MCF 10A (cell line): ENCODE results near the gene DDX1. TPM values are rescaled to one million over a fixed set of nuclear protein-coding genes. Genes with fewer than 3 reads are reported as not detected.

ENCODE experiments used
- BruUV-seq: library from RNA; stranded (reverse); fragments of 400-500 nt; replicated peaks from 2 replicates; lab custom pipeline; 2021; lab: Mats Ljungman, UMichigan
- CTCF ChIA-PET: fragments of 300-600 bp; sonication (Branson Sonifier 250); formaldehyde crosslinking; extraction: SDS; loops from one replicate; lab custom pipeline; 2021; ENCODE audit warnings: antibody characterized with exemption, inconsistent platforms; lab: Yijun Ruan, JAX
- POLR2A ChIA-PET: fragments of 300-600, 350-650 bp; sonication (Branson Sonifier 250); formaldehyde crosslinking; extraction: SDS; loops from one replicate; lab custom pipeline; 2020; ENCODE audit warnings: antibody characterized with exemption, inconsistent platforms; lab: Yijun Ruan, JAX
- DNase-seq: peaks from one replicate; pipeline ENCODE4 v3.0.0-alpha.2; 2018; ENCODE audit not compliant: unreplicated experiment
- H3K27ac Mint-ChIP-seq: one replicate; pipeline ENCODE4 v1.8.0; 2022; ENCODE audit warnings: mild to moderate bottlenecking, low read depth, mixed read lengths; ENCODE audit not compliant: unreplicated experiment
- H3K27me3 Mint-ChIP-seq: one replicate; pipeline ENCODE4 v1.8.0; 2022; ENCODE audit warnings: mixed read lengths; ENCODE audit not compliant: insufficient read depth, unreplicated experiment
- H3K36me3 Mint-ChIP-seq: one replicate; pipeline ENCODE4 v1.8.0; 2022; ENCODE audit warnings: mild to moderate bottlenecking, moderate library complexity, mixed read lengths; ENCODE audit not compliant: insufficient read depth, unreplicated experiment
- H3K4me1 Mint-ChIP-seq: one replicate; pipeline ENCODE4 v1.8.0; 2022; ENCODE audit warnings: mixed read lengths; ENCODE audit not compliant: insufficient read depth, unreplicated experiment
- H3K4me3 Mint-ChIP-seq: one replicate; pipeline ENCODE4 v1.8.0; 2022; ENCODE audit warnings: mild to moderate bottlenecking, moderate library complexity, mixed read lengths; ENCODE audit not compliant: unreplicated experiment
- H3K9me3 Mint-ChIP-seq: one replicate; pipeline ENCODE4 v1.8.0; 2022; ENCODE audit warnings: mixed read lengths; ENCODE audit not compliant: unreplicated experiment
- intact Hi-C: fragments of 100-400 bp; cut with micrococcal nuclease; formaldehyde crosslinking; loops from 2 replicates; pipeline ENCODE4 v1.14.1; 2022
- total RNA-seq: library from RNA; stranded (reverse); gene quantifications from 2 replicates; pipeline ENCODE4 v1.2.3, GENCODE V29; 2022
- TF ChIP-seq, protein P1 (sequence below): fragments of 200-600 bp; IDR thresholded peaks from one replicate; pipeline ENCODE4 v1.8.0; 2022; ENCODE audit warnings: antibody characterized with exemption, mild to moderate bottlenecking; ENCODE audit not compliant: unreplicated experiment

Gene DDX1
- total RNA-seq, 1 experiment from 2014 or later = 119 TPM

- intact Hi-C loops = loop anchor here (10.0 kb wide), 1 partner anchor 657 kb away; no protein-coding TSS in a partner anchor
- Mint-ChIP-seq H3K27ac (no peak overlapping the region), H3K4me3 (no peak overlapping the region), H3K27me3 (no peaks in the 10 kb centered on the region), H3K9me3 (no peaks in the 10 kb centered on the region), H3K4me1 (no peaks in the 10 kb centered on the region), H3K36me3 (peaks cover 5% of the 10 kb centered on the region)
- no TSS peak for BruUV-seq
- ChIA-PET CTCF (interaction anchor here (1.0 to 2.5 kb wide), 2 partner anchors 17 to 21 kb away, joined by 3 to 10 read pairs; no protein-coding TSS in a partner anchor), POLR2A (no interaction called here)
- no peak for DNase-seq
- TF ChIP-seq, protein P1, sequence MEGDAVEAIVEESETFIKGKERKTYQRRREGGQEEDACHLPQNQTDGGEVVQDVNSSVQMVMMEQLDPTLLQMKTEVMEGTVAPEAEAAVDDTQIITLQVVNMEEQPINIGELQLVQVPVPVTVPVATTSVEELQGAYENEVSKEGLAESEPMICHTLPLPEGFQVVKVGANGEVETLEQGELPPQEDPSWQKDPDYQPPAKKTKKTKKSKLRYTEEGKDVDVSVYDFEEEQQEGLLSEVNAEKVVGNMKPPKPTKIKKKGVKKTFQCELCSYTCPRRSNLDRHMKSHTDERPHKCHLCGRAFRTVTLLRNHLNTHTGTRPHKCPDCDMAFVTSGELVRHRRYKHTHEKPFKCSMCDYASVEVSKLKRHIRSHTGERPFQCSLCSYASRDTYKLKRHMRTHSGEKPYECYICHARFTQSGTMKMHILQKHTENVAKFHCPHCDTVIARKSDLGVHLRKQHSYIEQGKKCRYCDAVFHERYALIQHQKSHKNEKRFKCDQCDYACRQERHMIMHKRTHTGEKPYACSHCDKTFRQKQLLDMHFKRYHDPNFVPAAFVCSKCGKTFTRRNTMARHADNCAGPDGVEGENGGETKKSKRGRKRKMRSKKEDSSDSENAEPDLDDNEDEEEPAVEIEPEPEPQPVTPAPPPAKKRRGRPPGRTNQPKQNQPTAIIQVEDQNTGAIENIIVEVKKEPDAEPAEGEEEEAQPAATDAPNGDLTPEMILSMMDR = no peak
These were observed 19.9 kb upstream of the DDX1 start for GRCh38 chr2:15571729-15572128.

DNA sequence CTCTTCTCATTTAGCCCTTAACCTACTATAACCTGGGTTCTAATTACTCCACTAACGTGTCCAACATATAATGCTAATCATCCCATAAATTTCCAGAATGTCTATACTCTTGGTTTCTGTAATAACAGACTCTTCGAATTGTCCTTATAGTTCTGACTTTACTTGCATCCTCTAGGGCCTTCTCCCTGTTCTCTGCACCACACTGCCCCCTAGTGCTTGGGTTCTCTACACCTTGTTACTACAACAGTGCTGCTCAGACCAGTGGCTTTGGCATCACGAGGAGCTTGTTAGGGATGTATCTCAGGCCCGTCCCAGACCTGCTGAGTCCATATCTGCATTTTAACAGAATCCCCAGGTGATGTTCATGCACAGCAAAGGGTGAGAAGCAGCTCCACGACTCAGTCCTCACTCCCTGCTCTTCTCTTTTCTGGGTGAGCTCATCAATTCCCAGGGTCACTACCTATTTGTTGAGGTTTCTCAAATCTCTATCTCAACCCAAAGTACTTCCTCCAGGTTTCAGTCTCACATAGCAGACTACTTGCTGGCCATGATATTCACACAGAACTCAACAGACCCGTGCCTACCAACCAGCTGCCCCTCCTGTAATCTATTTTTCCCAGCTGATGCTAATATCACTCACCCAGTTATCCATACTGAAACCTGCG lies 14.5 kb upstream of the DDX1 start:
- Mint-ChIP-seq H3K4me3 (no peak overlapping the region), H3K36me3 (no peaks in the 10 kb centered on the region), H3K27ac (no peak overlapping the region), H3K4me1 (no peaks in the 10 kb centered on the region), H3K27me3 (no peaks in the 10 kb centered on the region), H3K9me3 (no peaks in the 10 kb centered on the region)
- TF ChIP-seq, protein P1 = peak; percentile 69
- peak; percentile 93 for DNase-seq
- intact Hi-C loops = loop anchor here (1.0 to 10.0 kb wide), 6 partner anchors 420 to 1288 kb away; partner anchors contain the start of gene LRATD1
- ChIA-PET POLR2A (interaction anchor here (0.6 to 1.3 kb wide), 4 partner anchors 10 to 942 kb away, joined by 3 to 5 read pairs (median 4); partner anchors contain the start of gene DDX1), CTCF (interaction anchor here (0.5 to 5.0 kb wide), 40 partner anchors 9 to 1875 kb away, joined by 3 to 67 read pairs (median 3); partner anchors contain the start of genes DDX1 and NBAS)
- BruUV-seq = no TSS peak

DNA sequence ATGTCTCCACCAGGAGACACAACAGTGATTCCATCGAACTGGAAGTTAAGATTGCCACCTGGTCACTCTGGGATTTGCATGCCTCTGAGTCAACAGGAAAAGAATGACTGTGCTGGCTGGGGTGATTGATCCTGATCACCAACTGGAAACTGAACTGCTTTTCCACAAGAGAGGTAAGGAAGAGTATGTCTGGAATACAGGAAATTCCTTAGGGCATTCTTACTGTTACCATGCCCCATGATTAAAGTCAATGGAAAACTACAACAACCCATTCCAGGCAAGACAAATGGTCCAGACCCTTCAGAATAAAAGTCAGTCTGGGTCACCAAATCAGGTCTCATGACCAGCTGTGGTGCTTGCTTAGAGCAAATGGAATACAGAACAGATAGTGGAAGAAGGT lies 12.0 kb upstream of the DDX1 start:
- intact Hi-C loops = loop anchor here (5.0 to 10.0 kb wide), 3 partner anchors 422 to 947 kb away; partner anchors contain the start of gene LRATD1
- H3K36me3 Mint-ChIP-seq = peaks cover 5% of the 10 kb centered on the region
- H3K4me3 Mint-ChIP-seq = no peak overlapping the region
- DNase-seq = no peak
- ChIA-PET POLR2A (no interaction called here), CTCF (interaction anchor here (0.7 to 1.5 kb wide), 3 partner anchors 8 to 1293 kb away, joined by 3 to 4 read pairs (median 3); no protein-coding TSS in a partner anchor)
- H3K27me3 Mint-ChIP-seq = no peaks in the 10 kb centered on the region
- H3K4me1 Mint-ChIP-seq = peaks cover 1% of the 10 kb centered on the region
- no peaks in the 10 kb centered on the region for H3K9me3 Mint-ChIP-seq
- no TSS peak for BruUV-seq
- H3K27ac Mint-ChIP-seq = no peak overlapping the region
- TF ChIP-seq, protein P1 = no peak

DNA sequence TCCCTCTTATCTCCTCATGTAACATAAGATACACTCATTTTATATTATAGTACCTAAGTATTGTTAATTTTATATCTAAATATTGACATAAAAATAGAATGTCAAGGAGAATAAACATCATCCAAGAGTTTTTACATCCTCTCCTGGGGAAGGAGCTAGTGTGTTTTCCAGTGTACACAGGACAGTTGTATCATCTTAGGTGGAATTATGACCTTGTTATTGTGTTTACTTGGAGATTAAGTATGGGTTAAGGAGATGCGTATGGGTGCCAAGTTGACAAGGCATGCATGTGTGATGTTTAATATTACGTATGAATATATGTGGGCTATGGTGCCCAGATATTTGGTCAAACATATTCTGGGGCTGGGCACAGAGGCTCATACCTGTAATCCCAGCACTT lies 11.2 kb upstream of the DDX1 start:
- CTCF ChIA-PET = interaction anchor here (0.6 to 1.5 kb wide), 2 partner anchors 959 to 1293 kb away, joined by 3 to 4 read pairs; no protein-coding TSS in a partner anchor
- Mint-ChIP-seq H3K4me3 (no peak overlapping the region), H3K9me3 (no peaks in the 10 kb centered on the region), H3K27ac (no peak overlapping the region), H3K4me1 (peaks cover 7% of the 10 kb centered on the region), H3K27me3 (no peaks in the 10 kb centered on the region), H3K36me3 (peaks cover 5% of the 10 kb centered on the region)
- no peak for DNase-seq
- BruUV-seq = no TSS peak
- POLR2A ChIA-PET = no interaction called here
- intact Hi-C loops = no loop called here
- TF ChIP-seq, protein P1 = no peak
